CD14-positive monocyte (primary cell): ENCODE results near the gene TEX48. TPM values are rescaled to one million over a fixed set of nuclear protein-coding genes. Genes with fewer than 3 reads are reported as not detected.

ENCODE experiments used
- DNase-seq, 3 donors: peaks; one replicate each; pipeline ENCODE4 v3.0.0-alpha.2; 2011 to 2022
- H2AFZ ChIP-seq: 2 replicates; pipeline ENCODE4 v1.6.0; 2012; ENCODE audit warnings: mild to moderate bottlenecking, low read depth, low read length, inconsistent platforms; ENCODE audit not compliant: insufficient read depth, poor library complexity, severe bottlenecking
- H3K27ac ChIP-seq, 2 donors: 1 replicate in 1 of 2; 2 replicates in 1 of 2; pipeline ENCODE4 v1.5.1; 2012 to 2013; ENCODE audit warnings: low read length in 2 of 2, control low read depth in 1 of 2, inconsistent platforms in 1 of 2, low read depth in 1 of 2, mild to moderate bottlenecking in 1 of 2
- H3K27me3 ChIP-seq, 2 donors: one replicate each; pipeline versions ENCODE4 v1.6.0 to v1.6.1; 2011 to 2013; ENCODE audit warnings: low read length in 2 of 2; ENCODE audit not compliant: control insufficient read depth in 2 of 2, insufficient read depth in 2 of 2
- H3K36me3 ChIP-seq, 2 donors: replicated peaks in 1 of 2; 1 replicate in 1 of 2; 2 replicates in 1 of 2; pipeline versions ENCODE4 v1.5.1 to v1.6.1; 2012 to 2013; ENCODE audit warnings: low read length in 2 of 2, control low read depth in 1 of 2, inconsistent platforms in 1 of 2, mild to moderate bottlenecking in 1 of 2; ENCODE audit not compliant: insufficient read depth in 2 of 2, control insufficient read depth in 1 of 2
- H3K4me1 ChIP-seq, 2 donors: 1 replicate in 1 of 2; 2 replicates in 1 of 2; pipeline versions ENCODE4 v1.5.1 to v1.6.1; 2012 to 2013; ENCODE audit warnings: low read length in 2 of 2, control low read depth in 1 of 2, inconsistent platforms in 1 of 2, mild to moderate bottlenecking in 1 of 2, moderate library complexity in 1 of 2; ENCODE audit not compliant: insufficient read depth in 2 of 2, control insufficient read depth in 1 of 2
- H3K4me2 ChIP-seq: replicated peaks from 2 replicates; pipeline ENCODE3; 2012; ENCODE audit warnings: low read length, moderate library complexity, mild to moderate bottlenecking; ENCODE audit not compliant: poor library complexity, severe bottlenecking; ENCODE audit errors: extremely low read depth
- H3K4me3 ChIP-seq, 3 experiments: fragments of 200-600 bp in 1 of 3; sonication (generic) in 1 of 3; replicated peaks in 1 of 3; 1 replicate in 2 of 3; 2 replicates in 1 of 3; pipeline ENCODE4 v1.5.1; 2011 to 2013; ENCODE audit warnings: low read length in 3 of 3, mild to moderate bottlenecking in 3 of 3, control low read depth in 2 of 3, low read depth in 2 of 3, inconsistent platforms in 1 of 3, moderate library complexity in 1 of 3
- H3K79me2 ChIP-seq: 2 replicates; pipeline ENCODE4 v1.6.0; 2012; ENCODE audit warnings: mild to moderate bottlenecking, control low read depth, inconsistent platforms, low read length, moderate library complexity; ENCODE audit not compliant: insufficient read depth
- H3K9ac ChIP-seq: 2 replicates; pipeline ENCODE4 v1.6.0; 2017; ENCODE audit warnings: low read length, mild to moderate bottlenecking; ENCODE audit not compliant: insufficient read depth, poor library complexity, severe bottlenecking
- H3K9me3 ChIP-seq, 2 donors: replicated peaks in 1 of 2; 1 replicate in 1 of 2; 2 replicates in 1 of 2; pipeline versions ENCODE4 v1.5.1 to v1.6.1; 2012 to 2013; ENCODE audit warnings: low read length in 2 of 2, control low read depth in 1 of 2; ENCODE audit not compliant: control insufficient read depth in 1 of 2, insufficient read depth in 1 of 2
- H4K20me1 ChIP-seq: 2 replicates; pipeline ENCODE4 v1.6.0; 2012; ENCODE audit warnings: mild to moderate bottlenecking, low read length, control low read depth, moderate library complexity; ENCODE audit not compliant: insufficient read depth
- H3K27ac Mint-ChIP-seq, 7 donors: one replicate each; pipeline ENCODE4 v1.8.0; 2020; ENCODE audit warnings: mild to moderate bottlenecking in 7 of 7, mixed read lengths in 7 of 7, moderate library complexity in 6 of 7, inconsistent platforms in 2 of 7
- H3K27me3 Mint-ChIP-seq, 3 donors: one replicate each; pipeline ENCODE4 v1.8.0; 2021 to 2022; ENCODE audit warnings: low read depth in 3 of 3, mild to moderate bottlenecking in 3 of 3, mixed read lengths in 3 of 3, moderate library complexity in 3 of 3, inconsistent platforms in 1 of 3
- H3K36me3 Mint-ChIP-seq, 2 donors: one replicate each; pipeline ENCODE4 v1.8.0; 2020; ENCODE audit warnings: mixed read lengths in 2 of 2, inconsistent platforms in 1 of 2, mild to moderate bottlenecking in 1 of 2
- H3K4me1 Mint-ChIP-seq: one replicate; pipeline ENCODE4 v1.8.0; 2020; ENCODE audit warnings: mild to moderate bottlenecking, mixed read lengths
- H3K4me3 Mint-ChIP-seq, 2 donors: one replicate each; pipeline ENCODE4 v1.8.0; 2020; ENCODE audit warnings: mild to moderate bottlenecking in 2 of 2, mixed read lengths in 2 of 2, moderate library complexity in 1 of 2
- H3K9me3 Mint-ChIP-seq, 7 donors: one replicate each; pipeline ENCODE4 v1.8.0; 2020 to 2022; ENCODE audit warnings: mixed read lengths in 7 of 7, mild to moderate bottlenecking in 6 of 7, moderate library complexity in 6 of 7, inconsistent platforms in 2 of 7
- WGBS: methylation state at CpG from one replicate; pipeline ENCODE4 v1.1.5; 2013; ENCODE audit warnings: missing lambda C conversion rate; ENCODE audit not compliant: insufficient coverage; 5-methylcytosine and 5-hydroxymethylcytosine counted together
- intact Hi-C, 2 donors: fragments of 100-400 bp; cut with micrococcal nuclease; formaldehyde crosslinking; loops; one replicate each; pipeline versions ENCODE4 v1.15.0 to v1.15.1; 2023
- polyA plus RNA-seq, 3 donors: library from polyadenylated mRNA; depleted of rRNA in 1 of 3; unstranded in 2 of 3; stranded (reverse) in 1 of 3; fragments of 300-500 nt in 2 of 3; fragments of >200 nt in 1 of 3; fragmentation: Illumina TruSeq in 2 of 3; gene quantifications; 1 replicate in 2 of 3; 2 replicates in 1 of 3; pipeline ENCODE4 v1.2.3, GENCODE V29; 2012 to 2021
- TF ChIP-seq, protein P1 (sequence below): fragments of 200-600 bp; IDR thresholded peaks from one replicate; pipeline ENCODE4 v1.8.0; 2022; ENCODE audit warnings: antibody characterized with exemption, mild to moderate bottlenecking

TEX48 gene
- polyA plus RNA-seq, 3 donors: not detected

DNA sequence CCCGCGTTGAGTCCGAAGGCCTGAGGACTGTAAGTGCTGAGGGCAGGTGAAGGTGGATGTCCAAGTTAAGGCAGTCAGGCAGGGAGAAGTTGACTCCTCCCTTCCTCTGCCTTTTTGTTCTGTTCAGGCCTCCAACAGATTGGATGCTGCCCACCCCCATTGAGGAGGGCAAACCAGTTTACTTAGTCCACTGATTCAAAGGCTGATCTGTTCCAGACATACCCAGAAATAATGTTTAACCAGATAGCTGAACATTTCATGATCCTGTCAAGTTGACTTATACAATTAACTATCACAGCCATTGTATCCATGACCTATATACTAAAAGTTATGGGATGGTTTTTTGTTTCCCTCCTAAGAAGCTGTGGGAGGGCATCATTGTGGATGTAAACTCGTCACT is 8.3 kb upstream of the TEX48 start:
- no peaks in the 10 kb centered on the region for H3K4me1 ChIP-seq
- H4K20me1 ChIP-seq: no peaks in the 10 kb centered on the region
- no peaks in the 10 kb centered on the region for H3K9me3 ChIP-seq
- TF ChIP-seq, protein P1, sequence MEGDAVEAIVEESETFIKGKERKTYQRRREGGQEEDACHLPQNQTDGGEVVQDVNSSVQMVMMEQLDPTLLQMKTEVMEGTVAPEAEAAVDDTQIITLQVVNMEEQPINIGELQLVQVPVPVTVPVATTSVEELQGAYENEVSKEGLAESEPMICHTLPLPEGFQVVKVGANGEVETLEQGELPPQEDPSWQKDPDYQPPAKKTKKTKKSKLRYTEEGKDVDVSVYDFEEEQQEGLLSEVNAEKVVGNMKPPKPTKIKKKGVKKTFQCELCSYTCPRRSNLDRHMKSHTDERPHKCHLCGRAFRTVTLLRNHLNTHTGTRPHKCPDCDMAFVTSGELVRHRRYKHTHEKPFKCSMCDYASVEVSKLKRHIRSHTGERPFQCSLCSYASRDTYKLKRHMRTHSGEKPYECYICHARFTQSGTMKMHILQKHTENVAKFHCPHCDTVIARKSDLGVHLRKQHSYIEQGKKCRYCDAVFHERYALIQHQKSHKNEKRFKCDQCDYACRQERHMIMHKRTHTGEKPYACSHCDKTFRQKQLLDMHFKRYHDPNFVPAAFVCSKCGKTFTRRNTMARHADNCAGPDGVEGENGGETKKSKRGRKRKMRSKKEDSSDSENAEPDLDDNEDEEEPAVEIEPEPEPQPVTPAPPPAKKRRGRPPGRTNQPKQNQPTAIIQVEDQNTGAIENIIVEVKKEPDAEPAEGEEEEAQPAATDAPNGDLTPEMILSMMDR: no peak
- no peak overlapping the region for H3K4me3 ChIP-seq
- Mint-ChIP-seq H3K4me3 (no peak overlapping the region), H3K27me3 (peaks cover 0 to 4% (median 2%) of the 10 kb centered on the region in 3 donors), H3K36me3 (no peaks in the 10 kb centered on the region), H3K9me3 (peaks cover 0 to 3% (median 0%) of the 10 kb centered on the region in 7 donors), H3K27ac (no peak overlapping the region), H3K4me1 (peaks cover 8% of the 10 kb centered on the region)
- H3K36me3 ChIP-seq: no peaks in the 10 kb centered on the region
- no peak for DNase-seq
- no peak overlapping the region for H3K27ac ChIP-seq
- H3K4me2 ChIP-seq: no peak overlapping the region
- no peak overlapping the region for H2AFZ ChIP-seq
- intact Hi-C loops: no loop called here
- no CpG with 5 or more reads among the region's 4 CpGs for WGBS
- no peaks in the 10 kb centered on the region for H3K27me3 ChIP-seq
- no peaks in the 10 kb centered on the region for H3K79me2 ChIP-seq
- H3K9ac ChIP-seq: no peak overlapping the region

DNA sequence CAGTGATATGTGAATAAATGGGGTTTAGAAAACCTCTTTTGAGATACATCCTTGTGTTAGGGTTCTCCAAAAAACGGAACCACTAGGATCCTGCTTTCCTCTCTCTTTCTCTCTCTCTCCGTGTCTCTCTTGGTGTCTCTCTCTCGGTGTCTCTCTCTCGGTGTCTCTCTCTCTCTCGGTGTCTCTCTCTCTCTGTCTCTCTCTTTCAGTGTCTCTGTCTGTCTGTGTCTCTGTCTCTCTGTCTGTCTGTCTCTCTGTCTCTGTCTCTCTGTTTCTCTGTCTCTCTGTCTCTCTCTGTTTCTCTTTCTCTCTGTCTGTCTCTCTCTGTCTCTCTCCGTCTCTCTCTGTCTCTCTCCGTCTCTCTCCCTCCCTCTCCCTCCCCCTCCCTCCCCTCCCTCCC is 7.8 kb upstream of the TEX48 start:
- peak overlapping the region in 1 of 7 donors; percentile 4 for H3K27ac Mint-ChIP-seq
- TF ChIP-seq, protein P1: no peak

More for the DNA sequence above, 7.8 kb upstream of the TEX48 start:
- Mint-ChIP-seq H3K9me3 (peaks cover 0 to 3% (median 0%) of the 10 kb centered on the region in 7 donors), H3K4me1 (peaks cover 8% of the 10 kb centered on the region), H3K36me3 (no peaks in the 10 kb centered on the region), H3K4me3 (no peak overlapping the region), H3K27me3 (peaks cover 0 to 4% (median 2%) of the 10 kb centered on the region in 3 donors)
- H3K27me3 ChIP-seq: no peaks in the 10 kb centered on the region
- no peak overlapping the region for H3K4me2 ChIP-seq
- H3K9ac ChIP-seq: no peak overlapping the region
- H3K4me3 ChIP-seq: no peak overlapping the region
- 82% methylated on average over 5 of the region's 7 CpGs for WGBS
- H3K27ac ChIP-seq: no peak overlapping the region
- no peaks in the 10 kb centered on the region for H3K4me1 ChIP-seq
- H2AFZ ChIP-seq: no peak overlapping the region
- no peaks in the 10 kb centered on the region for H3K9me3 ChIP-seq
- no peaks in the 10 kb centered on the region for H3K79me2 ChIP-seq
- intact Hi-C loops: loop anchor here (10.0 kb wide), 2 partner anchors 45 to 835 kb away; no protein-coding TSS in a partner anchor
- no peak for DNase-seq
- H4K20me1 ChIP-seq: no peaks in the 10 kb centered on the region
- H3K36me3 ChIP-seq: no peaks in the 10 kb centered on the region
